GM12872 (cell line): ENCODE results near the gene IFT122.

Source experiments
- TF ChIP-seq, protein P1 (sequence below): IDR thresholded peaks from 3 replicates; pipeline ENCODE4 v1.5.1; 2011; ENCODE audit warnings: low read depth, mild to moderate bottlenecking, low read length, moderate library complexity; ENCODE audit not compliant: insufficient read depth

IFT122 gene

DNA sequence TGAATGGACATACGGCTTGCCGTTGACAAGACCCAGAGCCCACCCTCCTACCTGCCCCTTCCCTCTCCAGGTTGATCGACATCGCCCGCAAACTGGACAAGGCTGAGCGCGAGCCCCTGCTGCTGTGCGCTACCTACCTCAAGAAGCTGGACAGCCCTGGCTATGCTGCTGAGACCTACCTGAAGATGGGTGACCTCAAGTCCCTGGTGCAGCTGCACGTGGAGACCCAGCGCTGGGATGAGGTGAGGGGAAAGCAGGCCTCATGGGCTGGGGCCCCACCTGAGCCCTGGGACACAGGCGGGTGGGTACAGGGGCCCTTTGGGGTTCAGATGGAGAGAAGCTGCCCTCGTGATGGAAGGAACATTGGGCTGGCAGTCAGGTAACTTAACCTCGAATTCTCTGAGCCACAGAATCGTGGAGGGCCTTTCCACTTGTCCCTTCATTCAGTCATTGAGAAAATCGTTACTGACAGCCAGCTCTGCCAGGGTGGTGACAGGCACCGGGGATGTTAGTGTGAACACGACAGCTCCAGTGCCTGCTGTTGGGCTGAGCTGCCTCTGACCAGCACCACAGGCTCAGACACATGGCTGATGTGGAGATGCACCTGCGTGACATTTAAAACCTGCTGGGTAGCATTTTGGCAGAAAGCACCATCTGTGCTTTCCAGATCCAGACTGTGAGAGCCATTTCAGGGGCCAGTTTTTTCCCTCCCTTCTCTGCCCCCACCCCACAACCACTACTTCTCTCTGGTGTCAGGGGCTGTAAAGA is 62.8 kb downstream of the IFT122 start:
- TF ChIP-seq, protein P1, sequence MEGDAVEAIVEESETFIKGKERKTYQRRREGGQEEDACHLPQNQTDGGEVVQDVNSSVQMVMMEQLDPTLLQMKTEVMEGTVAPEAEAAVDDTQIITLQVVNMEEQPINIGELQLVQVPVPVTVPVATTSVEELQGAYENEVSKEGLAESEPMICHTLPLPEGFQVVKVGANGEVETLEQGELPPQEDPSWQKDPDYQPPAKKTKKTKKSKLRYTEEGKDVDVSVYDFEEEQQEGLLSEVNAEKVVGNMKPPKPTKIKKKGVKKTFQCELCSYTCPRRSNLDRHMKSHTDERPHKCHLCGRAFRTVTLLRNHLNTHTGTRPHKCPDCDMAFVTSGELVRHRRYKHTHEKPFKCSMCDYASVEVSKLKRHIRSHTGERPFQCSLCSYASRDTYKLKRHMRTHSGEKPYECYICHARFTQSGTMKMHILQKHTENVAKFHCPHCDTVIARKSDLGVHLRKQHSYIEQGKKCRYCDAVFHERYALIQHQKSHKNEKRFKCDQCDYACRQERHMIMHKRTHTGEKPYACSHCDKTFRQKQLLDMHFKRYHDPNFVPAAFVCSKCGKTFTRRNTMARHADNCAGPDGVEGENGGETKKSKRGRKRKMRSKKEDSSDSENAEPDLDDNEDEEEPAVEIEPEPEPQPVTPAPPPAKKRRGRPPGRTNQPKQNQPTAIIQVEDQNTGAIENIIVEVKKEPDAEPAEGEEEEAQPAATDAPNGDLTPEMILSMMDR: no peak

DNA sequence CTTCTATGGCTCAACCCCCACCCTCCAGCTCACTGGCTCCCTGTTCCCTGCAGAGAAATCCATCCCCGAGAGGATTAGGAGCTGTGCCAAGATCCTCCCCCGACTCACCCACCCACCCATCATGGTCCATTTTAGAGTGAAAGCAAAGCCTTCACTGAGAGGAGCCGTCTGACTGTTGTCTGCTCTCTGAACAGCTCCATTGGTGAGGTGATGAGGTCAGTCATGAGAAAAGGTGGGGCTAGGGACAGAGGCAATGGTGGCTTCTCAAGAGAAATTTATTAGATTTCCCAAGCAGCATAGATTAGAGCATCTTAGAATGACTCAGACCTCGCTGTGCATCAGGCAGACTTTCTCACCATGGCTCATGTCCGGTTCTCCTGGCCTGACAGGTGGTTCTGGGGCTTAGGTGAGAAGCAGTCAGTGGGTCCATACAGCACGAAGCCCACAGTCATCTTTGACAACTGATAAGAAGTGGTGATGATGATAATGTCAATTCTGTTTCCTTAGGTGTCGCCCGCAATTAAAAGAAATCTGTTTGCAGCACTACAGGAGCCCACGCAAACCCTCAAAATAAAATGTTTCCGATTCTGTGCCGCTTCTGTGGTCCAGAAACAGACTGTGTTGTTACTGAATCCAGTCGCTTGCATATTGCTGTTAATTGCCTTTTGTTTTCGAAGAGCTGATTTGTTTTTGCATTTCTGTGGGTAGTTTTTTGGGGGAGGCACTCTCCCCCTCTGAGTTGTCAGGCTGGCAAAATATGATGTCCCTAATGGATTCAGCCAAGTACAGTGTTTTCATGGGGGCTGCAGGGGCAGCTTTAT is 63.7 kb downstream of the IFT122 start:
- TF ChIP-seq, protein P1: no peak

DNA sequence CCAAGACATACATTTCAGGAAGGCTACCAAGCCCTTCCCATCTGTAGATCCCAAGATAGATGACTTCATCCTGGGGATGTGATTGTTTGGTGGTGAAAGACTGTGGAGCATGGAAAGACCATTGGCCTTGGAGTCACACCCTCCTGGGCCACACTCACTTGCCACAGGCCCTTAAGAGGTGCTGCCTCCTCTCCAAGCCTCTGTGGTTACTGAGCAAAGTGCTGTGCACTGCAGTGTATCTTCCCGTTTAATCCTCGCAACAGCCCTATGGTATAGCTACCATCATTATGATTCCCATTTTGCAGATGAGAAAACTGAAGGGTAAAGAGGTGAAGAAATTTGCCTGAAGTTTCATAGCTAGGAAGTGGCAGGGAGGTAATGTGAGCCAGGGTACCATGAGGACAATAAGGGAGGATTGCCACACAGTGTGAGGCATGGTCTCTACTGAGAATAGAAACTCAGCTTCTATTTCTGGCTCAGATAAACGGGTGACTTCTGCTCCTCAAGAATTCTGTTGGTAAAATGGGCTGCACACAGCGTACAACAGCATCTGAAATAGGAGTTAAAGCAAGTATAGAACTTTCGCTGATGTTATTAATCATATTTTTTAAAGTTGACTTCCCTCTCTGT is 64.6 kb downstream of the IFT122 start:
- TF ChIP-seq, protein P1: no peak

DNA sequence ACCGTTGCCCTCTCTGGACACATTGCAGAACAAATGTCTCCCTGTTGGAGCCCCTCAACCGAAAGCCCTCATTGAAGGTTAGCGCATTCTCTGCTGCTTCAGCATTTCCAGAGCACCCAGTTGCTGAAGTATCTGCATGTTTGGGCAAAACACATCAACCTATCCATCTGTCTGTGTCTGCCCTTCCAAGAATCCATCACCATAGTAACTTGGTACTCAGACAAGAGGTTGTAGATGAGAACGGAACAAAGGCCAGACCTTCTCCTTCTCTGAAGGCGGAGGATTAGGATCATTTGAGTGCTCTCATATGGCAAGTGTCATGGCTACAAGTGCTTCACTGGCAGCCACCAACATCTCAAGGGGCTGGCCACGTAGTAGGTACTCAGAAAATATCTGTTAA is 65.3 kb downstream of the IFT122 start:
- TF ChIP-seq, protein P1: no peak

DNA sequence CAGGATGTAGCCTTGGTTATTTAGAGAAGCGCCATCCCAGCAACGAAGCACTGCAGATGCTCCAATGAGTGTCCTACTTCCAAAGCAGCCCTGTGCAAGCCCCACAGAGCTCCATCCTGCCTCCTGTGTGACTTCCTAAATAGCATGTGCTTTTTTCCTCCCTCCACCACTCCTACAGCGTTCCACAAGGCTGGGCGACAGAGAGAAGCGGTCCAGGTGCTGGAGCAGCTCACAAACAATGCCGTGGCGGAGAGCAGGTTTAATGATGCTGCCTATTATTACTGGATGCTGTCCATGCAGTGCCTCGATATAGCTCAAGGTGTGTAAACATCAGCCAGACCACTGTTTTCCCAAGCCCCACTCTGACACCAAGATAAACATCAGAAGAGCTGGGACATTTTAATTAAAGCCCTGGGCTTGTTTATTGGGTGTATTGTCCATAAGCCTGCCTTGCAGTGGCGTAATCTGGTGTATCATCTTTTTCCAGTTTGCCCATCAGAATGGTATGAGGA is 66.3 kb downstream of the IFT122 start:
- TF ChIP-seq, protein P1: no peak

DNA sequence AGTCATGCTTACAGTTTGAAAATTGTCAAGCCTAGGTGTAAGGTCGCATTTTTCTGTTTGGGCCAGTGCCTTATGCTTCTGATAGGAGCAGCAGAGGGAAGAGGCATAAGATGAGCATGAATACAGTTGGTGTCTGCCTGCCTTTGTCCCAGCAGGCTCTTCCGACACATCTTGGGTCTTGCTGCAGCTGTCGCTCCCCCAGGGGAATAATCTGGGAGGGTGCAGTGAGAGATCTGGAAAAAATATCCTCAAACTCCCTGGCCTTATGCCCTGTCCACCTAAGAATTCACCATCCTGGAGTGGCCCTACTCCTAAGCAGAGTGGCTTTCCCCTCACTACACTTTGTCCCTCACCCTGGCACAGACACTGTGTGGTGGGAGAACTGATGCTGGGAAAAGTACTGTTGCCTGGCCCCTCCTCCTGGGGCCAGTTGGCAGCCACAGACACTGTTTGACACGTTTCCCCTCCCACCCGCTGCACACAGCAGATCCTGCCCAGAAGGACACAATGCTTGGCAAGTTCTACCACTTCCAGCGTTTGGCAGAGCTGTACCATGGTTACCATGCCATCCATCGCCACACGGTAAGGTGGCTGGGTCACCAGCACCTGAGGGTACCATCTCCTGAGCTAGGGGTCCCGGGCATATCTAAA is 67.3 kb downstream of the IFT122 start:
- TF ChIP-seq, protein P1: no peak
